Suprapubic skin (tissue), 4 donors: Measurements from ENCODE around the gene STOX1.

ENCODE experiments used
- CTCF ChIP-seq, 2 donors: fragments of 200-600 bp in 1 of 2; fragments of 450-650 bp in 1 of 2; sonication (generic) in 1 of 2; IDR thresholded peaks; one replicate each; pipeline ENCODE4 v1.5.1; 2016 to 2019; ENCODE audit warnings: antibody characterized with exemption in 2 of 2, mild to moderate bottlenecking in 1 of 2, moderate library complexity in 1 of 2
- POLR2A ChIP-seq, 2 donors: fragments of 450-650 bp; IDR thresholded peaks; one replicate each; pipeline ENCODE4 v1.6.1; 2017; ENCODE audit warnings: antibody characterized with exemption in 2 of 2, mild to moderate bottlenecking in 2 of 2, moderate library complexity in 2 of 2
- POLR2AphosphoS5 ChIP-seq, 3 donors: sonication (generic); formaldehyde crosslinking; IDR thresholded peaks; one replicate each; pipeline ENCODE4 v1.6.1; 2017; ENCODE audit warnings: antibody characterized with exemption in 3 of 3

- TF ChIP-seq POLR2A (IDR thresholded peaks at IDR 0.05) = no peak
- no peak for TF ChIP-seq CTCF (IDR thresholded peaks at IDR 0.05)
- no peak for TF ChIP-seq POLR2AphosphoS5 (IDR thresholded peaks at IDR 0.05)
Measured at GRCh38 chr10:68826764-68827591, at the start of gene STOX1.
